K562 (cell line): ENCODE results near the gene TM7SF2. TPM values are rescaled to one million over a fixed set of nuclear protein-coding genes. Genes with fewer than 3 reads are reported as not detected.

Experiments
- BACH1 ChIP-seq: fragments of 200-800 bp; sonication (Bioruptor generic); IDR thresholded peaks from 2 replicates; pipeline ENCODE4 v1.6.1; 2016; ENCODE audit warnings: missing genetic modification characterization, missing compliant biosample characterization
- BRF1 ChIP-seq: IDR thresholded peaks from 3 replicates; pipeline ENCODE4 v1.6.1; 2011; ENCODE audit warnings: borderline replicate concordance, mild to moderate bottlenecking; ENCODE audit not compliant: insufficient read length; ENCODE audit errors: extremely low read depth
- CBFB ChIP-seq: sonication (generic); formaldehyde crosslinking; IDR thresholded peaks from 2 replicates; pipeline ENCODE4 v1.4.0; 2020; ENCODE audit warnings: mild to moderate bottlenecking, missing genetic modification reagents
- HMGXB4 ChIP-seq: sonication (generic); formaldehyde crosslinking; IDR thresholded peaks from 2 replicates; pipeline ENCODE4 v1.8.1; 2023; ENCODE audit warnings: mild to moderate bottlenecking, missing genetic modification reagents
- KLF13 ChIP-seq: fragments of 450-650 bp; IDR thresholded peaks from 2 replicates; pipeline ENCODE4 v1.6.1; 2016; ENCODE audit warnings: missing genetic modification characterization, low read depth, mild to moderate bottlenecking, missing compliant biosample characterization, moderate library complexity, borderline replicate concordance
- MAFF ChIP-seq: IDR thresholded peaks from 2 replicates; pipeline ENCODE4 v1.6.1; 2012; ENCODE audit warnings: low read length, improper control_type of control experiment
- MYNN ChIP-seq, 2 experiments: sonication (generic); formaldehyde crosslinking in 1 of 2; IDR thresholded peaks; 2 replicates each; pipeline versions ENCODE4 v1.5.0 to v1.6.1; 2016 to 2020; ENCODE audit warnings: antibody characterized with exemption in 1 of 2, missing genetic modification reagents in 1 of 2
- RAD21 ChIP-seq, 2 experiments: fragments of 250-450 bp in 1 of 2; fragments of 450-650 bp in 1 of 2; sonication (Bioruptor Pico) in 1 of 2; formaldehyde crosslinking in 1 of 2; IDR thresholded peaks in 1 of 2; conservative IDR thresholded peaks in 1 of 2; 2 replicates each; pipeline versions ENCODE4 v1.4.0 to v1.8.0; 2020 to 2022; ENCODE audit warnings: mild to moderate bottlenecking in 2 of 2, moderate library complexity in 1 of 2
- RCOR1 ChIP-seq, 2 experiments: IDR thresholded peaks; 2 replicates each; pipeline ENCODE4 v1.6.1; 2012; ENCODE audit warnings: low read depth in 2 of 2, low read length in 2 of 2, borderline replicate concordance in 1 of 2, improper control_type of control experiment in 1 of 2
- REST ChIP-seq, 2 experiments: fragments of 450-650 bp; formaldehyde crosslinking in 1 of 2; IDR thresholded peaks; 2 replicates each; pipeline versions ENCODE4 v1.4.0 to v1.6.1; 2014 to 2020; ENCODE audit warnings: mild to moderate bottlenecking in 2 of 2, borderline replicate concordance in 1 of 2, low read depth in 1 of 2
- SP2 ChIP-seq: IDR thresholded peaks from 2 replicates; pipeline ENCODE4 v1.6.1; 2011; ENCODE audit warnings: mild to moderate bottlenecking, low read depth, low read length, moderate library complexity; ENCODE audit not compliant: poor library complexity, severe bottlenecking; ENCODE audit errors: extremely low read depth
- TFAP4 ChIP-seq: sonication (generic); formaldehyde crosslinking; IDR thresholded peaks from 2 replicates; pipeline ENCODE4 v1.8.0; 2022; ENCODE audit warnings: missing genetic modification reagents, mild to moderate bottlenecking, moderate library complexity, borderline replicate concordance
- ZBTB26 ChIP-seq: fragments of 450-650 bp; formaldehyde crosslinking; IDR thresholded peaks from 2 replicates; pipeline ENCODE4 v1.4.0; 2022; ENCODE audit warnings: missing genetic modification characterization
- ZNF551 ChIP-seq: fragments of 250-450 bp; sonication (Bioruptor Pico); IDR thresholded peaks from 2 replicates; pipeline ENCODE4 v1.5.0; 2021; ENCODE audit warnings: mild to moderate bottlenecking, moderate library complexity
- polyA plus RNA-seq, 8 experiments: library from polyadenylated mRNA; depleted of rRNA in 4 of 8; stranded (reverse) in 5 of 8; unstranded in 3 of 8; fragments of >200 nt; fragmentation: Nextera tagmentation in 2 of 8; fragmentation: Illumina TruSeq in 1 of 8; extraction: Ambion mirVana in 2 of 8; extraction: Trizol in 1 of 8; gene quantifications; 2 replicates each; pipeline versions ENCODE4 v1.2.1 to v1.2.3, GENCODE V29; 2011 to 2014; ENCODE audit warnings: inconsistent platforms in 1 of 8, missing spikeins in 1 of 8
- total RNA-seq, 7 experiments: library from RNA; depleted of rRNA in 6 of 7; stranded (reverse); fragments of >200 nt in 6 of 7; fragmentation: Illumina TruSeq in 2 of 7; extraction: Trizol in 2 of 7; gene quantifications; 2 replicates each; pipeline versions ENCODE4 v1.2.1 to v1.2.3, GENCODE V29; 2011 to 2021; ENCODE audit warnings: low replicate concordance in 1 of 7

The TM7SF2 gene
- total and polyA plus RNA-seq, 9 of the 15 experiments (the other 6 are each of a cell fraction or from before 2014, with no cell fraction given) = 1.2 to 22.0 (median 14.3) TPM

- TF ChIP-seq REST (IDR thresholded peaks at IDR 0.05; ENCODE audit: borderline replicate concordance) (peak; percentile 62; the same call in 1 of the 2 replicates), REST (CRISPR knock-in tag; IDR thresholded peaks at IDR 0.05; ENCODE audit: low read depth) (no peak), BRF1 (no peak), KLF13 (tag) (no peak), HMGXB4 (CRISPR knock-in tag) (0 out of 2 replicates have a peak, but pooled peaks have one; percentile 19), ZBTB26 (CRISPR knock-in tag) (no peak), ZNF551 (no peak), MYNN (IDR thresholded peaks at IDR 0.05) (peak; percentile 17; the same call in 1 of the 2 replicates), MYNN (CRISPR knock-in tag; IDR thresholded peaks at IDR 0.05) (no peak), SP2 (no peak), RAD21 (CRISPR knock-in tag; conservative IDR thresholded peaks at IDR 0.05 in 1 of 2, IDR thresholded peaks at IDR 0.05 in 1 of 2) (peak; percentile 70 to 74), MAFF (peak; percentile 8; the same call in 1 of the 2 replicates), CBFB (CRISPR knock-in tag) (no peak), RCOR1 (IDR thresholded peaks at IDR 0.05; ENCODE audit: borderline replicate concordance in 1 of 2, low read depth in 2 of 2, low read length in 2 of 2) (peak in 1 of 2 experiments; percentile 37; a peak in 1 of 4 replicates), TFAP4 (CRISPR knock-in tag) (peak; percentile 43; the same call in 1 of the 2 replicates), BACH1 (tag) (no peak)
Observed at GRCh38 chr11:65110354-65110861, 1.3 kb upstream of the TM7SF2 start (continued).
